RWPE2 (cell line): ENCODE measurements around the gene ZNHIT3.

ENCODE experiments used
- ATAC-seq: fragments of 200-7000 bp; cut with Tn5 transposase; 3 replicates; pipeline ENCODE4 v1.9.1; 2021; ENCODE audit warnings: low read depth
- DNase-seq: peaks from one replicate; pipeline ENCODE4 v3.0.0-alpha.2; 2020; ENCODE audit warnings: low spot score
- H3K27ac ChIP-seq: fragments of 450-650 bp; 2 replicates; pipeline ENCODE4 v1.5.1; 2017; ENCODE audit warnings: mild to moderate bottlenecking; ENCODE audit not compliant: poor library complexity, severe bottlenecking
- H3K27me3 ChIP-seq: fragments of 250-450 bp; sonication (Bioruptor Pico); 2 replicates; pipeline ENCODE4 v1.5.1; 2021; ENCODE audit warnings: mild to moderate bottlenecking, moderate library complexity; ENCODE audit not compliant: insufficient read depth, poor library complexity, severe bottlenecking
- H3K36me3 ChIP-seq: fragments of 250-450 bp; sonication (Bioruptor Pico); 2 replicates; pipeline ENCODE4 v1.5.1; 2020; ENCODE audit warnings: low read depth, mild to moderate bottlenecking, moderate library complexity
- H3K4me1 ChIP-seq: fragments of 250-450 bp; sonication (Bioruptor Pico); 2 replicates; pipeline ENCODE4 v1.5.1; 2021; ENCODE audit warnings: mild to moderate bottlenecking, moderate library complexity; ENCODE audit not compliant: insufficient read depth, poor library complexity, severe bottlenecking
- H3K4me3 ChIP-seq: fragments of 250-450 bp; sonication (Bioruptor Pico); 2 replicates; pipeline ENCODE4 v1.5.1; 2021; ENCODE audit warnings: mild to moderate bottlenecking, moderate library complexity; ENCODE audit not compliant: severe bottlenecking
- H3K9me3 ChIP-seq: fragments of 250-450 bp; sonication (Bioruptor Pico); 2 replicates; pipeline ENCODE4 v1.5.1; 2021; ENCODE audit warnings: mild to moderate bottlenecking, moderate library complexity; ENCODE audit not compliant: severe bottlenecking
- TF ChIP-seq, protein P1 (sequence below): fragments of 450-650 bp; IDR thresholded peaks from one replicate; pipeline ENCODE4 v1.5.1; 2017; ENCODE audit warnings: mild to moderate bottlenecking, moderate library complexity; ENCODE audit not compliant: poor library complexity, severe bottlenecking

Gene ZNHIT3

DNA sequence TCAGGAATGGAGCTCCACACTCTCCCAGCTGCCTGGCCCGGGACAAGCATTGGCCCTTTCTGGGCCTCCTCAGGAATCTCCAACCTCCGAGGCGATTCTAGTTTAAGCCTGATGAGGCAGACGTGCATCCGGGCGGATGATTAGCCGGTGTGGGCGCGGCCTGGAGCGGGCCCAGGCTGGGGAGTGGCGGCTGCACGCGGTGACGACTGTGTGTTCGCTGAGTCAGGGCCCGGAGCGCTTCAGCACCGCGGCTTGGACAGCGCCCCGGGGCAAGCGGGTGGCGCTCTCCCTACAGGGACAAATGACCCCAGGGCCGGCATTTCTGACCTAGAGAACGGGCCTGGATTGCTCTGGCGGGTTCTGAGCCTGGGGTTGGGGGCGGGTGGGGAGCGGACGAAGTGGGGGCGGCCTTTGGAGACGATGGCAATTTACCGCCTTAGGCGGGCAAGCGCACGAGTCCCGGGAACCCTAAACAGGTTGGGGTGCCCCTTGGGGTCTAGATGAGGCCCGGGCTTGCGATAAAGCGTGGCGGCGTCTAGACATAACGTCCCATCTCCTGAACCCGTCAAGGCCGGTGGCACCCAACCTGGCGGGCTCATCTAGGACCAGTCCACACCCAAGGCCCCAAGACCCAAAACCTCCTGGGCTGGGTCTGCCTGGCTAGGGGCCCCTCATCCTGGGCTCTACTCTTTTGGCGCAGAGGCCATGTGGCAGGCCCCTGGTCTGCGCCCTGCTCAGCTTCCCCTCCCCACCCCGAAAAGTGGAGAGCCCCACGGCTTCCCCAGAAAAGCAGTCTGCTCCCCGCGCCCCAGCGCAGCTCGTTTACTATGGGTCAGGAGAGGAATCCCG, 22.3 kb upstream of the ZNHIT3 start:
- no peak overlapping the region for H3K4me3 ChIP-seq
- TF ChIP-seq, protein P1, sequence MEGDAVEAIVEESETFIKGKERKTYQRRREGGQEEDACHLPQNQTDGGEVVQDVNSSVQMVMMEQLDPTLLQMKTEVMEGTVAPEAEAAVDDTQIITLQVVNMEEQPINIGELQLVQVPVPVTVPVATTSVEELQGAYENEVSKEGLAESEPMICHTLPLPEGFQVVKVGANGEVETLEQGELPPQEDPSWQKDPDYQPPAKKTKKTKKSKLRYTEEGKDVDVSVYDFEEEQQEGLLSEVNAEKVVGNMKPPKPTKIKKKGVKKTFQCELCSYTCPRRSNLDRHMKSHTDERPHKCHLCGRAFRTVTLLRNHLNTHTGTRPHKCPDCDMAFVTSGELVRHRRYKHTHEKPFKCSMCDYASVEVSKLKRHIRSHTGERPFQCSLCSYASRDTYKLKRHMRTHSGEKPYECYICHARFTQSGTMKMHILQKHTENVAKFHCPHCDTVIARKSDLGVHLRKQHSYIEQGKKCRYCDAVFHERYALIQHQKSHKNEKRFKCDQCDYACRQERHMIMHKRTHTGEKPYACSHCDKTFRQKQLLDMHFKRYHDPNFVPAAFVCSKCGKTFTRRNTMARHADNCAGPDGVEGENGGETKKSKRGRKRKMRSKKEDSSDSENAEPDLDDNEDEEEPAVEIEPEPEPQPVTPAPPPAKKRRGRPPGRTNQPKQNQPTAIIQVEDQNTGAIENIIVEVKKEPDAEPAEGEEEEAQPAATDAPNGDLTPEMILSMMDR, result peak; percentile 18

GRCh38 chr17:36464765-36465088, 21.8 kb upstream of the ZNHIT3 start:
- no peaks in the 10 kb centered on the region for H3K9me3 ChIP-seq
- no peaks in the 10 kb centered on the region for H3K4me1 ChIP-seq
- no peak overlapping the region for H3K4me3 ChIP-seq
- ATAC-seq (no peak), DNase-seq (no peak)
- no peak overlapping the region for H3K27ac ChIP-seq
- no peaks in the 10 kb centered on the region for H3K36me3 ChIP-seq
- TF ChIP-seq, protein P1, result no peak
- H3K27me3 ChIP-seq, result peaks cover 19% of the 10 kb centered on the region

More for the DNA sequence above, 22.3 kb upstream of the ZNHIT3 start:
- ATAC-seq (peak; percentile 100), DNase-seq (peak; percentile 87)
- no peak overlapping the region for H3K27ac ChIP-seq
- H3K4me1 ChIP-seq, result no peaks in the 10 kb centered on the region
- H3K36me3 ChIP-seq, result no peaks in the 10 kb centered on the region
- peaks cover 19% of the 10 kb centered on the region for H3K27me3 ChIP-seq
- no peaks in the 10 kb centered on the region for H3K9me3 ChIP-seq

DNA sequence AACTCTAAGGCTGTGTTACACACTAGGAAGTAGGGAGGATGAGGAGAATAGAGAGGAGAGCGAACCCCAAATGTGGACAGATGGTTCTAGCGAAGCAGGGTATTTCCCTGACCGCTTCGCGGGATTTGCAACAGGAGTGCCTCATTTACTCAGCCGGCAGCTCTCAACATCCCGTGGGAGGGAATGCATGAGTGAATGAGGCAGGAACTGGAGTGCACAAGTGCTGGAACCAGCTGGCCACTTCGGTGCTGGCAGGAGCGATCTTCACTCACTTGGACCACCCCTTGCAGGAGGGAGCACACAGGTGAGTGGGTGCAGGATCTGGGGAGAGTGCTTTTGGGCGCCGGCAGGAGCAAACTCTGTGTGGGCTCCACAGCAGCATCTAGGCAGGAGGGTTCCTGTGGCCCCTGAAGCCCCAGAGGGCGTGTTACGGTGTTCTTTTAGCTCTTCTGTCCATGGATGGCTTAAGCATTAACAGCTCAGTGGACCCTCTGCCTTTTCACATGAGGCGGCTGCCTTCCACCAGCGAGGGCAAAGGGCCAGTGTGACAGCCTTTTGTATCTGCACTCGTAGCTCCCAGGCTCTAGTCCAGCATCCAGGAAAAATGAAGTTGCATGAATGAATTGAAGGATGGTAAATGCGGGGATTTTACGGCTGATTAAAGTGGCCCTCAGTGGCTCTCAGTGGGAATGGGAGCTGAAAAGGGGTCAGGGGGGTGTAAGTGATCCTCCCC, 17.4 kb upstream of the ZNHIT3 start:
- Histone ChIP-seq H3K27me3 (peaks cover 20% of the 10 kb centered on the region), H3K27ac (no peak overlapping the region)
- DNase-seq, result no peak

GRCh38 chr17:36469733-36470132, 16.7 kb upstream of the ZNHIT3 start:
- no peak overlapping the region for H3K4me3 ChIP-seq
- no peak for DNase-seq

More for the DNA sequence above, 17.4 kb upstream of the ZNHIT3 start:
- H3K9me3 ChIP-seq, result no peaks in the 10 kb centered on the region
- no peak for ATAC-seq
- TF ChIP-seq, protein P1, result no peak
- H3K4me3 ChIP-seq, result no peak overlapping the region
- H3K36me3 ChIP-seq, result no peaks in the 10 kb centered on the region
- H3K4me1 ChIP-seq, result no peaks in the 10 kb centered on the region

More at GRCh38 chr17:36469733-36470132, 16.7 kb upstream of the ZNHIT3 start:
- no peaks in the 10 kb centered on the region for H3K36me3 ChIP-seq
- peaks cover 16% of the 10 kb centered on the region for H3K27me3 ChIP-seq
- H3K9me3 ChIP-seq, result no peaks in the 10 kb centered on the region
- H3K4me1 ChIP-seq, result no peaks in the 10 kb centered on the region
- no peak overlapping the region for H3K27ac ChIP-seq
- ATAC-seq, result no peak
- TF ChIP-seq, protein P1, result no peak
